RWPE2 (cell line): ENCODE data around the gene CPD.
"Not testable (repeated sequence)": the region's sequence is repeated elsewhere in the genome, so short reads cannot be mapped to it uniquely, and the experiment has no call there.

Experiments
- ATAC-seq: fragments of 200-7000 bp; cut with Tn5 transposase; 3 replicates; pipeline ENCODE4 v1.9.1; 2021; ENCODE audit warnings: low read depth
- DNase-seq: peaks from one replicate; pipeline ENCODE4 v3.0.0-alpha.2; 2020; ENCODE audit warnings: low spot score
- H3K27ac ChIP-seq: fragments of 450-650 bp; 2 replicates; pipeline ENCODE4 v1.5.1; 2017; ENCODE audit warnings: mild to moderate bottlenecking; ENCODE audit not compliant: poor library complexity, severe bottlenecking
- H3K27me3 ChIP-seq: fragments of 250-450 bp; sonication (Bioruptor Pico); 2 replicates; pipeline ENCODE4 v1.5.1; 2021; ENCODE audit warnings: mild to moderate bottlenecking, moderate library complexity; ENCODE audit not compliant: insufficient read depth, poor library complexity, severe bottlenecking
- H3K36me3 ChIP-seq: fragments of 250-450 bp; sonication (Bioruptor Pico); 2 replicates; pipeline ENCODE4 v1.5.1; 2020; ENCODE audit warnings: low read depth, mild to moderate bottlenecking, moderate library complexity
- H3K4me1 ChIP-seq: fragments of 250-450 bp; sonication (Bioruptor Pico); 2 replicates; pipeline ENCODE4 v1.5.1; 2021; ENCODE audit warnings: mild to moderate bottlenecking, moderate library complexity; ENCODE audit not compliant: insufficient read depth, poor library complexity, severe bottlenecking
- H3K4me3 ChIP-seq: fragments of 250-450 bp; sonication (Bioruptor Pico); 2 replicates; pipeline ENCODE4 v1.5.1; 2021; ENCODE audit warnings: mild to moderate bottlenecking, moderate library complexity; ENCODE audit not compliant: severe bottlenecking
- H3K9me3 ChIP-seq: fragments of 250-450 bp; sonication (Bioruptor Pico); 2 replicates; pipeline ENCODE4 v1.5.1; 2021; ENCODE audit warnings: mild to moderate bottlenecking, moderate library complexity; ENCODE audit not compliant: severe bottlenecking
- TF ChIP-seq, protein P1 (sequence below): fragments of 450-650 bp; IDR thresholded peaks from one replicate; pipeline ENCODE4 v1.5.1; 2017; ENCODE audit warnings: mild to moderate bottlenecking, moderate library complexity; ENCODE audit not compliant: poor library complexity, severe bottlenecking

CPD gene

GRCh38 chr17:30341703-30342249, 37.0 kb upstream of the CPD start:
- DNase-seq (no peak), ATAC-seq (no peak)
- Histone ChIP-seq H3K27ac (no peak overlapping the region), H3K27me3 (no peaks in the 10 kb centered on the region), H3K4me1 (peaks cover 29% of the 10 kb centered on the region), H3K9me3 (no peaks in the 10 kb centered on the region), H3K36me3 (no peaks in the 10 kb centered on the region), H3K4me3 (no peak overlapping the region)
- TF ChIP-seq, protein P1, sequence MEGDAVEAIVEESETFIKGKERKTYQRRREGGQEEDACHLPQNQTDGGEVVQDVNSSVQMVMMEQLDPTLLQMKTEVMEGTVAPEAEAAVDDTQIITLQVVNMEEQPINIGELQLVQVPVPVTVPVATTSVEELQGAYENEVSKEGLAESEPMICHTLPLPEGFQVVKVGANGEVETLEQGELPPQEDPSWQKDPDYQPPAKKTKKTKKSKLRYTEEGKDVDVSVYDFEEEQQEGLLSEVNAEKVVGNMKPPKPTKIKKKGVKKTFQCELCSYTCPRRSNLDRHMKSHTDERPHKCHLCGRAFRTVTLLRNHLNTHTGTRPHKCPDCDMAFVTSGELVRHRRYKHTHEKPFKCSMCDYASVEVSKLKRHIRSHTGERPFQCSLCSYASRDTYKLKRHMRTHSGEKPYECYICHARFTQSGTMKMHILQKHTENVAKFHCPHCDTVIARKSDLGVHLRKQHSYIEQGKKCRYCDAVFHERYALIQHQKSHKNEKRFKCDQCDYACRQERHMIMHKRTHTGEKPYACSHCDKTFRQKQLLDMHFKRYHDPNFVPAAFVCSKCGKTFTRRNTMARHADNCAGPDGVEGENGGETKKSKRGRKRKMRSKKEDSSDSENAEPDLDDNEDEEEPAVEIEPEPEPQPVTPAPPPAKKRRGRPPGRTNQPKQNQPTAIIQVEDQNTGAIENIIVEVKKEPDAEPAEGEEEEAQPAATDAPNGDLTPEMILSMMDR = no peak

DNA sequence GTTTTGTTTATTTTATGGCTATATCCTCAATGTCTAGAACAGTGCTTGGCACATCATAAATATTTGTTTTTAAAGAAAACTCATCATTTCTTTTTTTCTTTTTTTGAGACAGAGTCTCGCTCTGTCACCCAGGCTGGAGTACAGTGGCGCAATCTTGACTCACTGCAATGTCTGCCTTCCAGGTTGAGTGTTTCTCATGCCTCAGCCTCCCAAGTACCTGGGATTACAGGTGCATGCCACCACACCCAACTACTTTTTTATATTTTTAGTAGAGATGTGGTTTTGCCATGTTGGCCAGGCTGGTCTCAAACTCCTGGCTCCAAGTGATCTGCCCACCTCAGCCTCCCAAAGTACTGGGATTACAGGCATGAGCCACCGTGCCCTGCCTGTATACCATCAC, 35.5 kb upstream of the CPD start:
- not testable (repeated sequence) for H3K9me3 ChIP-seq, ATAC-seq, DNase-seq, H3K27ac ChIP-seq, H3K27me3 ChIP-seq, H3K4me3 ChIP-seq, H3K36me3 ChIP-seq
- H3K4me1 ChIP-seq = peaks cover 29% of the 10 kb centered on the region

GRCh38 chr17:30343796-30344195, 34.9 kb upstream of the CPD start:
- DNase-seq (no peak), ATAC-seq (no peak)
- H3K27me3 ChIP-seq = no peaks in the 10 kb centered on the region
- TF ChIP-seq, protein P1 = no peak
- H3K9me3 ChIP-seq = no peaks in the 10 kb centered on the region
- H3K4me1 ChIP-seq = peaks cover 29% of the 10 kb centered on the region
- no peak overlapping the region for H3K4me3 ChIP-seq
- no peak overlapping the region for H3K27ac ChIP-seq
- H3K36me3 ChIP-seq = no peaks in the 10 kb centered on the region

- H3K4me3 ChIP-seq = no peak overlapping the region
- TF ChIP-seq, protein P1 = no peak
These were observed 34.2 kb upstream of the CPD start for GRCh38 chr17:30344283-30345088.

DNA sequence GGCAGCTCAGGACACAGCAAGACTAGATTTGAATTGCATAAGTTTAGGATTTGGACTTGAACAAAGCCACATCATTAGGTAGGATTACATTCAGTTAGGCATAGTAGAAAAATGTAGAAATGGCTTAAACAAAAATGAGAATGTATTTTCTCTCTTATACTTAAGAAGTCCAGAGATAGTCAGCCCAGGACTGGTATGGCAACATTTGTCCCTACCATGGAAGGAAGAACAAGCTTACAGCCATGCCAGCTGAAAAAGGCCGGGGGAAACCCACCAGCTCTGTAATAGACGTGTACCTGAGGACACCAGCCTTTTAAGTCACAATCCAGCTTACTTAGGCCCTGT, 33.7 kb upstream of the CPD start:
- H3K27me3 ChIP-seq = no peaks in the 10 kb centered on the region
- peaks cover 26% of the 10 kb centered on the region for H3K4me1 ChIP-seq
- ATAC-seq (no peak), DNase-seq (no peak)
- TF ChIP-seq, protein P1 = no peak
- H3K9me3 ChIP-seq = no peaks in the 10 kb centered on the region
- H3K27ac ChIP-seq = peak overlapping the region; percentile 34
- H3K36me3 ChIP-seq = no peaks in the 10 kb centered on the region
- no peak overlapping the region for H3K4me3 ChIP-seq

More at GRCh38 chr17:30344283-30345088, 34.2 kb upstream of the CPD start:
- no peaks in the 10 kb centered on the region for H3K9me3 ChIP-seq
- no peaks in the 10 kb centered on the region for H3K27me3 ChIP-seq
- peaks cover 29% of the 10 kb centered on the region for H3K4me1 ChIP-seq
- H3K27ac ChIP-seq = peak overlapping the region; percentile 34
- DNase-seq (no peak), ATAC-seq (peak; percentile 47; the same call in 2 of the 3 replicates)
- H3K36me3 ChIP-seq = no peaks in the 10 kb centered on the region
